ENCODE results near the gene LMO1.

LMO1 gene

DNA sequence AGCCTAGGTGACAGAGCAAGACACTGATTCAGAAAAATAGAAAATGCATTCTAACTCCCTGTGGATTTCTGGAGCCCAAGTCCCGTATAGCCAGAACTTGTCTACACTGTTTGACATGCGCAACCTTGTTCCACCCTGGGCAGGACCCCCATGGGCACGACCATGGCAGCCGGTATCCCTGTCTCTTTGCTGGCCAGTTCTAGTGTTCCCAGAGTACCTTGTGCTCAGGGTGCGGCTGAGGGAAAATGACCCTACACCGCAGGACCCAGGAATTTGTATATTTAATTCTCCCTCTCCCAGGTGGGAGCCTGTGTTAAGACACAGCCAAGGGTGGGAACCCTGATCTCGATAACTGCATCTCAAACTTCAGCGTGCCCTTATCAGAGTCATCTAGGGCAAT is 58.1 kb downstream of the LMO1 start:
- DNase-seq (ENCODE audit: low spot score), result no peak

- no peak for DNase-seq (ENCODE audit: low spot score)
Measured at GRCh38 chr11:8204596-8204995, 59.1 kb downstream of the LMO1 start.

DNA sequence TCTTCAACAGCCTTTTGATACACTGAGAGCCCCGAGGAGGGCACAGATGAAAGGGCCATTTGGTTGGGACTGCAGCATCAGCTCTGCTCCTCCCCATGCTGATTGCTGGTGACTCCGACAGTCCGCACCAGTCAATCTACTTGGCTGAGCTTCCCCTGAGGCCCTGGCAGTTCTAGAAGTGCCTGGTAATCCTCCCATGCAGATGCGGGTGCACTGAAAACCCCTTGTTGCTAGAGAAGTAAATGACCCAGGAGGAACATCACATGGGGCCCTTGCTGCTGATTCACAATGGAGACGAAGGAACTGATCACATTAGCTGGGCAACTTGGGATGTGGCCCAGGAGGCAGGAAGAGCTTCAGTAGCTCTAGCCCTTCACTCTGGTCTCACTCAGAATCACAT is 59.7 kb downstream of the LMO1 start:
- no peak for DNase-seq (ENCODE audit: low spot score)

GRCh38 chr11:8203414-8203715 is 60.3 kb downstream of the LMO1 start:
- no peak for DNase-seq (ENCODE audit: low spot score)

DNA sequence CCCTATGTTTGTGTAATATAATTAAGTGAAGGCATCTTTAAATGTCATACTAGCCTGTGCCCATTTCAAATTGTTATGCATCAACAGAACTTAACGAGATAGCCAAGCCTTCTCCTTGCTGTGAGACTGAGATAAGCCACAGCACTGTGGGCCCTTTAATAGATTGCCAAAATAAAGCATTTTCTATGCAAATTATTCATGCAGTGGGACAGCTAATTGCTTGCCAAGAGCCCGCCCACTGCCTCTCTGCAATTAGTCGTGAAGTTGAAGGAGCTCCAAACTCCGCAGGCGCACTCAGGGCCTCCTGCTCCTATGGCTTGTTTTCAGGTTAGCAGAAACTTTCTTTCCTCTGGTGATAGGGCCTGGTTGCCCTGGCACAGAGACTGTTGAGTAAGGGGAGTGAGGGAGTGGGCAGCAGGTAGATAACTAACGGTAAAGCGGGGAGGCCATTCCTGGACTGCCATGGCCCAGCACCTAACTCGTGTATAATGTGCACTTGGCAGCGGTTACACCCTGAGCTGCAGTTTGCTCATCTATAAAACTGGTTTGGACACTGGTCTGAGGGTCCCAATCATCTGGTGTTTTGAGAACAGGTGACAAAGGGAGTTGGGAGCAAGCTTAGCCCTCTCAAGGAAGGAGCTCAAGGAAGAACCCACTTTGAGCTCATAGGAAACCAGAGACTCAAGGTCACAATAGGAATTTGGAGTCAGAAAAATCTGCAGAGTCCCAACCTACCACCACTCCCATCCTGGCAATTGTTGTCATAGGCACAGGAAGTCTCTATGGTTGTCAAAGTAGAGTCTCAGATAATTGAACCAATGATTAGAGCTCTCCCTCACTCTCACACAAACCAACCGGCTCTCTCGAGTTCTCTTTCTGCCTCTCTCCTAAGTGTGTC is 60.9 kb downstream of the LMO1 start:
- peak; percentile 69 for DNase-seq (ENCODE audit: low spot score)

- DNase-seq (ENCODE audit: low spot score), result peak; percentile 59
Measured at GRCh38 chr11:8201644-8202365, 61.9 kb downstream of the LMO1 start.

- no peak for DNase-seq (ENCODE audit: low spot score)
Measured at GRCh38 chr11:8199676-8200075, 64.0 kb downstream of the LMO1 start.

DNA sequence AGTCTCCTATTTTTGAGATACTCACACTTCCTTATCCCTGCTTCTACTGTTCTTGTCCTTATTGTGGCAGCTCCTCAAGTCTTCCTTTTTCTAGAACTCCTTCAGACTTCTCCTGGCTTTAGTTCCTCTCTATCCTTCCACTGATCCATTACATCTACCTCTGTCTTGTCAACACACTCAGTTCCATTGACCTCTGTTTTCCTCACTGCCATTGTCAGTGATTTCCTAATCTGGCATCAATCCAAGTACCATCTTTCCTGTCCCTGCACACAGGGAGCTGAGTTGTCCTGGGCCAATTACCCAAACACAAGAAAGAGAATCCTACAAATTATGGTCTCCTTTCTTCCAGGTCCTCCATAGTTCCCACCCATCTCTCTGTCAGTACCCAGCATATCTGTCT is 66.9 kb downstream of the LMO1 start:
- no peak for DNase-seq (ENCODE audit: low spot score)

- no peak for DNase-seq (ENCODE audit: low spot score)
Measured at GRCh38 chr11:8194956-8195355, 68.7 kb downstream of the LMO1 start.

- no peak for DNase-seq (ENCODE audit: low spot score)
Measured at GRCh38 chr11:8192896-8193209, 70.8 kb downstream of the LMO1 start.

- peak; percentile 90 for DNase-seq (ENCODE audit: low spot score)
Measured at GRCh38 chr11:8192016-8192895, 71.4 kb downstream of the LMO1 start.

DNA sequence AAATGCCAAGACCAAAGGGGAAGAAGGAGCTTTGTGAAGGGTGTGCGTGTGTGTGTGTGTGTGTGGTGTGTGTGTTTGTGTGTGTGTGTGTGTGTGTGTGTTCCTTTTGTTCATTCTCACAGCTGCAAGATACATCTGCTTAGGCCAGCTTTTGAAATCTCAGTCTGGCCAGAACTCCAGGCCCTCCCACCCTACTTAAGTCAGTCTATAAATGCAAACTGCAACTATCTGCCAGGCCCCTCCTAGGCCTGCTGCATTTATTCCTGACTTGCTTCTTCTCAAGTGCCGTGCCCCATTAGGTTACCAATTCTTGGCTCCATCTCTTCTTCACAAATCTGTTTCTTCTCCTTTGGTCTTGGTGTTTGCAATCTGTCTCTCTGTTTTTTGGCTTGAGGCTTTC is 73.2 kb downstream of the LMO1 start:
- no peak for DNase-seq (ENCODE audit: low spot score)

DNA sequence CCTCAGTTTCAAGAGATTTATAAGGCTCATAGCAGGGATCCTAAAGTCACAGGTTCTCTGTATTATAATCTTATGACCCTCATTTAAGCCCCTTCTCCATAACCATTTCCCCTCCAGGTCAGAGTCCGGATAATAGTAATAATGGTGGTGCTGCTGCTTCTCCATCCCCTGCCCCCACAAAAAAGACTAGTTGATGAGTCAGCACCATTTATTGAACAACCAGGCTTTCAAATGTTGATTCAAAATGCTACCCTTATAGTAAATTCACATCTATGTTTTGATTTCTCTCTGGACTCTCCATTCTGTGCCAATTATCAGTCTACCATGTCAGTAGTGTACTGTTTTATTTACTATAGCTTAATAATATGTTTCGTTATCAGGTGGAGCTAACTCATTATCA is 77.2 kb downstream of the LMO1 start:
- DNase-seq (ENCODE audit: low spot score), result no peak

DNA sequence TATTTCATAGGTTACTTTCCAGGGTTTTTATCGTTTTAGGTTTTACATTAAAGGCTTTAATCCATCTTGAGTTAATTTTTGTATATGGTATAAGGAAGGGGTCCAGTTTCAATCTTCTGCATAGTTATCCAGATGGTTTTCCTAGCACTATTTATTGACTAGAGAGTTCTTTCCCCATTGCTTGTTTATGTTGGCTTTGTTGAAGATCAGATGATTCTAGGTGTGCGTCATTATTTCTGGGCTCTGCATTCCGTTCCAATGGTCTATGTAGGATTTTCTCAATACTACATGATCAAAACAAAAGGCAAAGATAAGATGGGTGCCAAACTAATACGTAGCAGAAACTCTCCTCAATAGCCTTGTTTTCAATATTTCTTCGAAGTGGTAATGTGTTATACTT is 80.6 kb downstream of the LMO1 start:
- no peak for DNase-seq (ENCODE audit: low spot score)

DNA sequence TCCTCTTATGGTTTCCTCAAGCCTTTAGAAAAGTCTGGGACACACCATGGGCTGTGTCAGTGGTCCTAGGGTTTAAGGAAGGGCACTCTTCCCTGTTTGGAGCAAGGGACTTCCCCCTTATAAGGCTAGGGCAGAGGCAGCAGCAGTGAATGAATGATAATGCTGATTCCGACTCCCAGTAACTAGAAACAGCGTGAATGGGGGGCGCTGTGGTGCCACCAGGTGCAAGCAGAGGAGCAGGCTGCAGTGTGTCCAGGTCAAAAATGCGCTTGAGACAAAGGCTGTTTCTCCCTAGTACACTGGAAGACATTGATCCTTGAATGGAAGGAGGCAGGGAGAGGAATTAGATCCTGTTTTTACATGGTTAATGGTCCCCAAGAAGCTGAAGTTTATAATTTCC is 83.2 kb downstream of the LMO1 start:
- DNase-seq (ENCODE audit: low spot score), result no peak

- no peak for DNase-seq (ENCODE audit: low spot score)
Measured at GRCh38 chr11:8178297-8178696, 85.4 kb downstream of the LMO1 start.

- DNase-seq (ENCODE audit: low spot score), result no peak
Measured at GRCh38 chr11:8177136-8177535, 86.5 kb downstream of the LMO1 start.
